AG09319 (cell line): ENCODE measurements around the gene CRABP2.

Source experiments
- DNase-seq: peaks from one replicate; pipeline ENCODE4 v3.0.0-alpha.2; 2010; ENCODE audit warnings: low read depth; ENCODE audit errors: extremely low read depth
- TF ChIP-seq, protein P1 (sequence below): IDR thresholded peaks from 2 replicates; pipeline ENCODE4 v1.5.1; 2011; ENCODE audit warnings: low read depth, mild to moderate bottlenecking, inconsistent platforms, low read length, moderate library complexity

The CRABP2 gene

DNA sequence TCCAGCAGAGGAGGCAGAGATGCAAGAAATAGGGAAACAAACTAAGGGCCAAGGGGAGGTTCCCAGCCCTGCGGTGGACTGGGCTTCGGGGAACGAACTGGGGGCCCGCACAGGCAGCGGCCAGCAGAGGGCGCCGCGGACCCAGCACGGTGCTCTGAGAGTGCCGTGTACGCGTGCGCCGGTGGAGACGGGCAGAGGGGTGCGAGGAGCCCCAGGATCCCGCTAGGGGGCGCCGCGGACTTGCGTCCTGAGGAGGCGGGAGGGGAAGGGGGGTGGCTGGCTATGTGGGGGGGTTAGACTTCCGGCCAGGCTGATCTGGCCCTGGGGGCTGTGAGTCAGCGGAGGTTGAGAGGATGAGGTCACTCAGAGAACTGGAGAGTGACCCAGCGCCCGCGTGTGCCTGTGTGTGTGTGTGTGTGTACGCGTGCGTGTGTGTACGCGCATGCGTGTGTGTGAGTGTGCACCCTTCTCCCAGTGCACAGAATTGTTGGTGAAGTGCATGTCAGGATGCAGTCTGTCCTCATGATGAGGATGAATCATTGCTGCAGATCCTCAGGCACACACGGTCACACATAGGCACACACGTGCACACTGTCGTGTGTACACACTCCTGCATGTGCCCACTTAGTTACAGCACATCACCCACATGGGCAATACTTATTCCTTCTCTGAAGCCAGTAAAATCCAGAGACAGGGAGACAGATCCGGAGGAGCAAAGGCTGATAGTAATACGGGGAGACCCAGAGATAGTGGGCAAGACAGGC lies 45.2 kb downstream of the CRABP2 start:
- peak; percentile 97 for DNase-seq
- TF ChIP-seq, protein P1, sequence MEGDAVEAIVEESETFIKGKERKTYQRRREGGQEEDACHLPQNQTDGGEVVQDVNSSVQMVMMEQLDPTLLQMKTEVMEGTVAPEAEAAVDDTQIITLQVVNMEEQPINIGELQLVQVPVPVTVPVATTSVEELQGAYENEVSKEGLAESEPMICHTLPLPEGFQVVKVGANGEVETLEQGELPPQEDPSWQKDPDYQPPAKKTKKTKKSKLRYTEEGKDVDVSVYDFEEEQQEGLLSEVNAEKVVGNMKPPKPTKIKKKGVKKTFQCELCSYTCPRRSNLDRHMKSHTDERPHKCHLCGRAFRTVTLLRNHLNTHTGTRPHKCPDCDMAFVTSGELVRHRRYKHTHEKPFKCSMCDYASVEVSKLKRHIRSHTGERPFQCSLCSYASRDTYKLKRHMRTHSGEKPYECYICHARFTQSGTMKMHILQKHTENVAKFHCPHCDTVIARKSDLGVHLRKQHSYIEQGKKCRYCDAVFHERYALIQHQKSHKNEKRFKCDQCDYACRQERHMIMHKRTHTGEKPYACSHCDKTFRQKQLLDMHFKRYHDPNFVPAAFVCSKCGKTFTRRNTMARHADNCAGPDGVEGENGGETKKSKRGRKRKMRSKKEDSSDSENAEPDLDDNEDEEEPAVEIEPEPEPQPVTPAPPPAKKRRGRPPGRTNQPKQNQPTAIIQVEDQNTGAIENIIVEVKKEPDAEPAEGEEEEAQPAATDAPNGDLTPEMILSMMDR, result peak; percentile 99

- TF ChIP-seq, protein P1, result no peak
Observed at GRCh38 chr1:156659661-156659987, 45.8 kb downstream of the CRABP2 start.

GRCh38 chr1:156658945-156659574 lies 46.3 kb downstream of the CRABP2 start:
- TF ChIP-seq, protein P1, result no peak
- no peak for DNase-seq

More at GRCh38 chr1:156659661-156659987, 45.8 kb downstream of the CRABP2 start:
- DNase-seq, result no peak

DNA sequence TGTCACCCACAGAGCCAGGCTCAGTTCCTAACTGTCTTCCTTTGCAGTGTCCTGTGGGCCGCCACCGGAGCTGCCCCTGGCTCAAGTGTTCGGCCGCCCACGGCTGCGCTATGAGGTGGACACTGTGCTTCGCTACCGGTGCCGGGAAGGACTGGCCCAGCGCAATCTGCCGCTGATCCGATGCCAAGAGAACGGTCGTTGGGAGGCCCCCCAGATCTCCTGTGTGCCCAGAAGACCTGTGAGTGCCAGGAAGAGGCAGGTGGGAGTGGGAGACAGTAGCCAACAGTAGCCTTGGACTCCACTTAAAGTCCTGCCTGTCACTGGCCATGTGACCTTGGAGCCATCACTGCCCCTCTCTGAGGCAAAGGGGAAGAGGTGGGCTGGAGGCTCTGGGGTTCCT lies 46.9 kb downstream of the CRABP2 start:
- no peak for DNase-seq
- TF ChIP-seq, protein P1, result no peak

DNA sequence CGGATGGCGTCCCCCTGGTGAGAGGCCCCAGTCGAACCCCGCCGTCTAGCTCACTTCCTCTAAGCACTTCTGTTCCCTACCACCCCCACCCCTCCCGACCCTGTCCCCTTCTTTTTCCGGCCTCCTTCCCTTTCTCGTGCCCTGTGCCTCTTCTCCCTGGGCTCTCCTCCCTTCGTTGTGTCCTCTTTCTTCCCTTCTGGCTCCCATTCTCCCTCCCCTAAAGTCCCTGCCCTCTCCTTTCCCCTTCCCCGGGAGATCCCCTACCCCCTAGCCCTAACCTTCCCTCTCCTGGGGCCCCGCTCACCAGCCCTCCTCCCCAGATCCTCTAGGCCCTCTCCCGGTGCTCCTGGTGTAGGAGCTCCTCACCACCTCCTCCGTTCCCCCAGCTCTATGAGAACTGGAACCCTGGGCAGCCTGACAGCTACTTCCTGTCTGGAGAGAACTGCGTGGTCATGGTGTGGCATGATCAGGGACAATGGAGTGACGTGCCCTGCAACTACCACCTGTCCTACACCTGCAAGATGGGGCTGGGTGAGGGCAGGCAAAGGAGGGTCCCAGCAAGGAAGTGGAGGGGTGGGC lies 47.6 kb downstream of the CRABP2 start:
- no peak for DNase-seq
- TF ChIP-seq, protein P1, result no peak

GRCh38 chr1:156656806-156657740 lies 48.3 kb downstream of the CRABP2 start:
- TF ChIP-seq, protein P1, result peak; percentile 97
- no peak for DNase-seq
